Parathyroid adenoma (tissue), 2 donors: ENCODE measurements around the gene ARHGEF19.
"Not testable (repeated sequence)": the region's sequence is repeated elsewhere in the genome, so short reads cannot be mapped to it uniquely, and the experiment has no call there.

Experiments
- H2AFZ ChIP-seq: fragments of 300-600 bp; sonication (generic); one replicate; pipeline ENCODE4 v1.7.0; 2017; ENCODE audit warnings: antibody characterized with exemption, mild to moderate bottlenecking
- H3K27ac ChIP-seq: fragments of 300-600 bp; sonication (generic); one replicate; pipeline ENCODE4 v1.7.0; 2017
- H3K27me3 ChIP-seq: fragments of 300-600 bp; sonication (generic); one replicate; pipeline ENCODE4 v1.7.0; 2017; ENCODE audit warnings: low read length; ENCODE audit not compliant: control insufficient read depth, insufficient read depth
- H3K36me3 ChIP-seq: fragments of 300-600 bp; sonication (generic); one replicate; pipeline ENCODE4 v1.7.0; 2017; ENCODE audit warnings: low read length; ENCODE audit not compliant: control insufficient read depth, insufficient read depth
- H3K4me1 ChIP-seq: fragments of 300-600 bp; sonication (generic); one replicate; pipeline ENCODE4 v1.7.0; 2017; ENCODE audit warnings: control low read depth
- H3K4me2 ChIP-seq: fragments of 300-600 bp; sonication (generic); one replicate; pipeline ENCODE4 v1.7.0; 2017; ENCODE audit warnings: low read length
- H3K4me3 ChIP-seq: fragments of 300-600 bp; sonication (generic); one replicate; pipeline ENCODE4 v1.7.0; 2017; ENCODE audit warnings: low read depth, low read length
- H3K79me2 ChIP-seq: fragments of 300-600 bp; sonication (generic); one replicate; pipeline ENCODE4 v1.7.0; 2017; ENCODE audit warnings: control low read depth
- H3K9ac ChIP-seq: fragments of 300-600 bp; sonication (generic); one replicate; pipeline ENCODE4 v1.7.0; 2017; ENCODE audit warnings: mild to moderate bottlenecking
- H3K9me3 ChIP-seq: fragments of 300-600 bp; sonication (generic); one replicate; pipeline ENCODE4 v1.7.0; 2017; ENCODE audit warnings: low read length; ENCODE audit not compliant: control insufficient read depth
- CTCF ChIP-seq: fragments of 300-600 bp; sonication (generic); IDR thresholded peaks from one replicate; pipeline ENCODE4 v1.7.0; 2017; ENCODE audit warnings: antibody characterized with exemption, mild to moderate bottlenecking
- donor health status: primary hyperparathyroidism.

ARHGEF19 gene

GRCh38 chr1:16165073-16165364, 47.4 kb downstream of the ARHGEF19 start:
- H3K27ac ChIP-seq, result no peak overlapping the region
- TF ChIP-seq CTCF, result no peak
- no peak overlapping the region for H3K4me3 ChIP-seq
- H3K27me3 ChIP-seq, result no peaks in the 10 kb centered on the region
- H3K4me2 ChIP-seq, result no peak overlapping the region
- H3K36me3 ChIP-seq, result no peaks in the 10 kb centered on the region
- H2AFZ ChIP-seq, result no peak overlapping the region
- H3K4me1 ChIP-seq, result no peaks in the 10 kb centered on the region
- no peaks in the 10 kb centered on the region for H3K79me2 ChIP-seq
- no peak overlapping the region for H3K9ac ChIP-seq
- H3K9me3 ChIP-seq, result no peaks in the 10 kb centered on the region

- no peaks in the 10 kb centered on the region for H3K4me1 ChIP-seq
- no peak overlapping the region for H3K4me3 ChIP-seq
- H3K27me3 ChIP-seq, result no peaks in the 10 kb centered on the region
- H3K9ac ChIP-seq, result no peak overlapping the region
- H2AFZ ChIP-seq, result no peak overlapping the region
- H3K79me2 ChIP-seq, result no peaks in the 10 kb centered on the region
- TF ChIP-seq CTCF, result no peak
- no peaks in the 10 kb centered on the region for H3K36me3 ChIP-seq
- H3K9me3 ChIP-seq, result no peaks in the 10 kb centered on the region
- no peak overlapping the region for H3K4me2 ChIP-seq
- H3K27ac ChIP-seq, result no peak overlapping the region
Measured at GRCh38 chr1:16164213-16165072, 48.0 kb downstream of the ARHGEF19 start.

- not testable (repeated sequence) for H3K36me3 ChIP-seq, H3K9me3 ChIP-seq, H3K9ac ChIP-seq, H3K4me1 ChIP-seq, H3K4me3 ChIP-seq, H3K79me2 ChIP-seq, H3K27me3 ChIP-seq, H3K27ac ChIP-seq, H2AFZ ChIP-seq, H3K4me2 ChIP-seq
Measured at GRCh38 chr1:16163608-16164212, 48.7 kb downstream of the ARHGEF19 start.

GRCh38 chr1:16162163-16162822, 50.2 kb downstream of the ARHGEF19 start:
- Histone ChIP-seq H2AFZ (no peak overlapping the region), H3K4me2 (no peak overlapping the region), H3K36me3 (no peaks in the 10 kb centered on the region), H3K4me3 (no peak overlapping the region), H3K79me2 (no peaks in the 10 kb centered on the region), H3K27ac (no peak overlapping the region), H3K9me3 (no peaks in the 10 kb centered on the region), H3K4me1 (no peaks in the 10 kb centered on the region), H3K9ac (no peak overlapping the region), H3K27me3 (no peaks in the 10 kb centered on the region)
- no peak for TF ChIP-seq CTCF

GRCh38 chr1:16161717-16162116, 50.7 kb downstream of the ARHGEF19 start:
- no peak for TF ChIP-seq CTCF
- no peaks in the 10 kb centered on the region for H3K27me3 ChIP-seq
- no peak overlapping the region for H3K4me2 ChIP-seq
- no peak overlapping the region for H3K27ac ChIP-seq
- no peaks in the 10 kb centered on the region for H3K9me3 ChIP-seq
- H3K4me1 ChIP-seq, result no peaks in the 10 kb centered on the region
- no peaks in the 10 kb centered on the region for H3K79me2 ChIP-seq
- H3K9ac ChIP-seq, result no peak overlapping the region
- H2AFZ ChIP-seq, result no peak overlapping the region
- H3K4me3 ChIP-seq, result no peak overlapping the region
- no peaks in the 10 kb centered on the region for H3K36me3 ChIP-seq
